Activated effector memory CD4-positive, alpha-beta T cell treated with anti-CD3 and anti-CD28 coated beads, Interleukin-2, amount 50 U/mL, for 16 hours (primary cell): ENCODE data around the gene CLDN8.

ENCODE experiments used
- DNase-seq: peaks from one replicate; pipeline ENCODE4 v3.0.0-alpha.2; 2020

The CLDN8 gene

GRCh38 chr21:30194701-30195299 lies 21.1 kb downstream of the CLDN8 start:
- no peak for DNase-seq

GRCh38 chr21:30193201-30193600 lies 22.7 kb downstream of the CLDN8 start:
- no peak for DNase-seq

GRCh38 chr21:30190554-30190953 lies 25.3 kb downstream of the CLDN8 start:
- no peak for DNase-seq

GRCh38 chr21:30189773-30190172 lies 26.1 kb downstream of the CLDN8 start:
- no peak for DNase-seq

- DNase-seq = no peak
These were observed 29.7 kb downstream of the CLDN8 start for GRCh38 chr21:30186242-30186641.

GRCh38 chr21:30168086-30168485 lies 47.8 kb downstream of the CLDN8 start:
- no peak for DNase-seq

- DNase-seq = no peak
These were observed 49.2 kb downstream of the CLDN8 start, which contains the start of gene CLDN17 for GRCh38 chr21:30166705-30167104. Gene CLDN17, minus strand, starts transcription at chr21:30166805. Its CDS starts 188 bp downstream, at chr21:30166617.

GRCh38 chr21:30166171-30166570 lies 49.7 kb downstream of the CLDN8 start:
- DNase-seq = no peak

- no peak for DNase-seq
These were observed 51.1 kb downstream of the CLDN8 start for GRCh38 chr21:30164796-30165195.
